ENCODE measurements around the gene DNAJC16. TPM values are rescaled to one million over a fixed set of nuclear protein-coding genes. Genes with fewer than 3 reads are reported as not detected.
"Not testable (repeated sequence)": the region's sequence is repeated elsewhere in the genome, so short reads cannot be mapped to it uniquely, and the experiment has no call there.

DNAJC16 gene
- total RNA-seq (2012; rRNA removed) = 13.1 and 14.2 TPM in 2 replicates

GRCh38 chr1:15526490-15527339, at the start of gene DNAJC16:
Gene DNAJC16, plus strand, starts transcription at chr1:15526848. Its CDS starts 2,258 bp downstream, at chr1:15529106.
- H3K4me3 ChIP-seq (ENCODE audit: low read length) = peak within 1 kb of the TSS; percentile 89
- peak within 1 kb of the TSS; percentile 84 for H3K4me2 ChIP-seq (ENCODE audit: low read length)
- H3K36me3 ChIP-seq (ENCODE audit: insufficient read depth, low read length) = no peaks in the 10 kb centered on the region
- H3K4me1 ChIP-seq (ENCODE audit: control insufficient read depth, insufficient read depth, low read length) = peaks cover 17% of the 10 kb centered on the region
- H3K9ac ChIP-seq (ENCODE audit: low read depth, low read length) = peak within 1 kb of the TSS; percentile 89
- no peaks in the 10 kb centered on the region for H3K9me3 ChIP-seq (replicated peaks; ENCODE audit: low read length)
- H3K27me3 ChIP-seq (ENCODE audit: control insufficient read depth, insufficient read depth, low read length) = no peaks in the 10 kb centered on the region

GRCh38 chr1:15476927-15477326, 49.7 kb upstream of the DNAJC16 start:
- Histone ChIP-seq H3K27me3 (ENCODE audit: control insufficient read depth, insufficient read depth, low read length) (no peaks in the 10 kb centered on the region), H3K9me3 (replicated peaks; ENCODE audit: low read length) (no peaks in the 10 kb centered on the region), H3K36me3 (ENCODE audit: insufficient read depth, low read length) (no peaks in the 10 kb centered on the region), H3K4me2 (ENCODE audit: low read length) (no peak overlapping the region), H3K9ac (ENCODE audit: low read depth, low read length) (no peak overlapping the region), H3K4me1 (ENCODE audit: control insufficient read depth, insufficient read depth, low read length) (no peaks in the 10 kb centered on the region), H3K4me3 (ENCODE audit: low read length) (no peak overlapping the region)

- Histone ChIP-seq H3K4me1 (ENCODE audit: control insufficient read depth, insufficient read depth, low read length) (no peaks in the 10 kb centered on the region), H3K4me3 (ENCODE audit: low read length) (no peak overlapping the region), H3K4me2 (ENCODE audit: low read length) (no peak overlapping the region), H3K27me3 (ENCODE audit: control insufficient read depth, insufficient read depth, low read length) (no peaks in the 10 kb centered on the region), H3K36me3 (ENCODE audit: insufficient read depth, low read length) (no peaks in the 10 kb centered on the region), H3K9ac (ENCODE audit: low read depth, low read length) (no peak overlapping the region), H3K9me3 (replicated peaks; ENCODE audit: low read length) (no peaks in the 10 kb centered on the region)
Observed at GRCh38 chr1:15477646-15478212, 48.9 kb upstream of the DNAJC16 start.

- H3K4me2 ChIP-seq (ENCODE audit: low read length) = no peak overlapping the region
- no peak overlapping the region for H3K4me3 ChIP-seq (ENCODE audit: low read length)
- H3K4me1 ChIP-seq (ENCODE audit: control insufficient read depth, insufficient read depth, low read length) = no peaks in the 10 kb centered on the region
- H3K36me3 ChIP-seq (ENCODE audit: insufficient read depth, low read length) = no peaks in the 10 kb centered on the region
- no peak overlapping the region for H3K9ac ChIP-seq (ENCODE audit: low read depth, low read length)
- H3K9me3 ChIP-seq (replicated peaks; ENCODE audit: low read length) = no peaks in the 10 kb centered on the region
- no peaks in the 10 kb centered on the region for H3K27me3 ChIP-seq (ENCODE audit: control insufficient read depth, insufficient read depth, low read length)
Observed at GRCh38 chr1:15479654-15480347, 46.8 kb upstream of the DNAJC16 start.

- not testable (repeated sequence) for H3K9me3 ChIP-seq (replicated peaks; ENCODE audit: low read length); H3K9ac ChIP-seq (ENCODE audit: low read depth, low read length)
Observed at GRCh38 chr1:15482455-15482854, 44.2 kb upstream of the DNAJC16 start.

GRCh38 chr1:15482983-15483543, 43.6 kb upstream of the DNAJC16 start:
- H3K9me3 ChIP-seq (replicated peaks; ENCODE audit: low read length); H3K36me3 ChIP-seq (ENCODE audit: insufficient read depth, low read length); H3K9ac ChIP-seq (ENCODE audit: low read depth, low read length); H3K4me3 ChIP-seq (ENCODE audit: low read length); H3K4me2 ChIP-seq (ENCODE audit: low read length); H3K27me3 ChIP-seq (ENCODE audit: control insufficient read depth, insufficient read depth, low read length); H3K4me1 ChIP-seq (ENCODE audit: control insufficient read depth, insufficient read depth, low read length): not testable (repeated sequence)

More at GRCh38 chr1:15482455-15482854, 44.2 kb upstream of the DNAJC16 start:
- not testable (repeated sequence) for H3K27me3 ChIP-seq (ENCODE audit: control insufficient read depth, insufficient read depth, low read length); H3K4me3 ChIP-seq (ENCODE audit: low read length); H3K36me3 ChIP-seq (ENCODE audit: insufficient read depth, low read length); H3K4me2 ChIP-seq (ENCODE audit: low read length); H3K4me1 ChIP-seq (ENCODE audit: control insufficient read depth, insufficient read depth, low read length)

- Histone ChIP-seq H3K9me3 (replicated peaks; ENCODE audit: low read length) (no peaks in the 10 kb centered on the region), H3K9ac (ENCODE audit: low read depth, low read length) (no peak overlapping the region), H3K4me3 (ENCODE audit: low read length) (no peak overlapping the region), H3K4me1 (ENCODE audit: control insufficient read depth, insufficient read depth, low read length) (no peaks in the 10 kb centered on the region), H3K4me2 (ENCODE audit: low read length) (no peak overlapping the region), H3K36me3 (ENCODE audit: insufficient read depth, low read length) (no peaks in the 10 kb centered on the region), H3K27me3 (ENCODE audit: control insufficient read depth, insufficient read depth, low read length) (no peaks in the 10 kb centered on the region)
Observed at GRCh38 chr1:15483971-15484370, 42.7 kb upstream of the DNAJC16 start.

- H3K4me2 ChIP-seq (ENCODE audit: low read length); H3K4me3 ChIP-seq (ENCODE audit: low read length); H3K9ac ChIP-seq (ENCODE audit: low read depth, low read length); H3K36me3 ChIP-seq (ENCODE audit: insufficient read depth, low read length); H3K4me1 ChIP-seq (ENCODE audit: control insufficient read depth, insufficient read depth, low read length); H3K27me3 ChIP-seq (ENCODE audit: control insufficient read depth, insufficient read depth, low read length); H3K9me3 ChIP-seq (replicated peaks; ENCODE audit: low read length): not testable (repeated sequence)
Observed at GRCh38 chr1:15484443-15484842, 42.2 kb upstream of the DNAJC16 start.

GRCh38 chr1:15485636-15486035, 41.0 kb upstream of the DNAJC16 start:
- H3K27me3 ChIP-seq (ENCODE audit: control insufficient read depth, insufficient read depth, low read length) = no peaks in the 10 kb centered on the region
- no peak overlapping the region for H3K9ac ChIP-seq (ENCODE audit: low read depth, low read length)
- H3K9me3 ChIP-seq (replicated peaks; ENCODE audit: low read length) = no peaks in the 10 kb centered on the region
- no peaks in the 10 kb centered on the region for H3K36me3 ChIP-seq (ENCODE audit: insufficient read depth, low read length)
- H3K4me2 ChIP-seq (ENCODE audit: low read length) = no peak overlapping the region
- no peak overlapping the region for H3K4me3 ChIP-seq (ENCODE audit: low read length)
- H3K4me1 ChIP-seq (ENCODE audit: control insufficient read depth, insufficient read depth, low read length) = no peaks in the 10 kb centered on the region

- not testable (repeated sequence) for H3K9me3 ChIP-seq (replicated peaks; ENCODE audit: low read length); H3K4me1 ChIP-seq (ENCODE audit: control insufficient read depth, insufficient read depth, low read length); H3K9ac ChIP-seq (ENCODE audit: low read depth, low read length); H3K4me2 ChIP-seq (ENCODE audit: low read length); H3K36me3 ChIP-seq (ENCODE audit: insufficient read depth, low read length); H3K4me3 ChIP-seq (ENCODE audit: low read length); H3K27me3 ChIP-seq (ENCODE audit: control insufficient read depth, insufficient read depth, low read length)
Observed at GRCh38 chr1:15486844-15487610, 39.6 kb upstream of the DNAJC16 start.

GRCh38 chr1:15488371-15488770, 38.3 kb upstream of the DNAJC16 start:
- H3K4me1 ChIP-seq (ENCODE audit: control insufficient read depth, insufficient read depth, low read length) = no peaks in the 10 kb centered on the region
- no peak overlapping the region for H3K9ac ChIP-seq (ENCODE audit: low read depth, low read length)
- H3K27me3 ChIP-seq (ENCODE audit: control insufficient read depth, insufficient read depth, low read length) = no peaks in the 10 kb centered on the region
- no peak overlapping the region for H3K4me2 ChIP-seq (ENCODE audit: low read length)
- H3K9me3 ChIP-seq (replicated peaks; ENCODE audit: low read length) = no peaks in the 10 kb centered on the region
- no peak overlapping the region for H3K4me3 ChIP-seq (ENCODE audit: low read length)
- no peaks in the 10 kb centered on the region for H3K36me3 ChIP-seq (ENCODE audit: insufficient read depth, low read length)

Data from skeletal muscle satellite cell (primary cell).